Activated CD4-positive, CD25-positive, alpha-beta regulatory T cell treated with anti-CD3 and anti-CD28 coated beads, Interleukin-2, amount 50 U/mL, for 16 hours (primary cell): Measurements from ENCODE around the gene CACNA1B.

Experiments used
- DNase-seq: peaks from one replicate; pipeline ENCODE4 v3.0.0-alpha.2; 2020; ENCODE audit warnings: low read depth, low spot score

CACNA1B gene

GRCh38 chr9:138040446-138041430 lies 163.2 kb downstream of the CACNA1B start:
- no peak for DNase-seq

GRCh38 chr9:138042146-138042545 lies 164.6 kb downstream of the CACNA1B start:
- no peak for DNase-seq

GRCh38 chr9:138042640-138043039 lies 165.1 kb downstream of the CACNA1B start:
- DNase-seq = no peak

DNA sequence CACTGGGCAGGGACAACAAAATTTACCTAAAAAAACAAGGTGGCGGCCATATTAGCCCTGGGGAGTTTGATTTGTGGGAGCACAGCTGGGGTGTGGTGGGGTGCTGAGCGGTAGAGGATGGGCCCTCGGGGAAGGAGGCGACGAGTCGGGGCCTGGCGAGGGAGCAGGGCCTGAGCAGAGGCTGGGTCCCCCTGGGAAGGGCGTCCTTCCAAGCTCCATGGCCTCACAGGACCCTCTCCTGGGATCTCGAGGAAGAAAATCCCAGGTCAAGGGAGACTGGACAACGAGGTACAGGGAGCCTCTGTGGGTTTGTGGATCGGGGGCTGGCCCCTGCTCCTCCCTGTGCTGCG lies 165.5 kb downstream of the CACNA1B start:
- no peak for DNase-seq

DNA sequence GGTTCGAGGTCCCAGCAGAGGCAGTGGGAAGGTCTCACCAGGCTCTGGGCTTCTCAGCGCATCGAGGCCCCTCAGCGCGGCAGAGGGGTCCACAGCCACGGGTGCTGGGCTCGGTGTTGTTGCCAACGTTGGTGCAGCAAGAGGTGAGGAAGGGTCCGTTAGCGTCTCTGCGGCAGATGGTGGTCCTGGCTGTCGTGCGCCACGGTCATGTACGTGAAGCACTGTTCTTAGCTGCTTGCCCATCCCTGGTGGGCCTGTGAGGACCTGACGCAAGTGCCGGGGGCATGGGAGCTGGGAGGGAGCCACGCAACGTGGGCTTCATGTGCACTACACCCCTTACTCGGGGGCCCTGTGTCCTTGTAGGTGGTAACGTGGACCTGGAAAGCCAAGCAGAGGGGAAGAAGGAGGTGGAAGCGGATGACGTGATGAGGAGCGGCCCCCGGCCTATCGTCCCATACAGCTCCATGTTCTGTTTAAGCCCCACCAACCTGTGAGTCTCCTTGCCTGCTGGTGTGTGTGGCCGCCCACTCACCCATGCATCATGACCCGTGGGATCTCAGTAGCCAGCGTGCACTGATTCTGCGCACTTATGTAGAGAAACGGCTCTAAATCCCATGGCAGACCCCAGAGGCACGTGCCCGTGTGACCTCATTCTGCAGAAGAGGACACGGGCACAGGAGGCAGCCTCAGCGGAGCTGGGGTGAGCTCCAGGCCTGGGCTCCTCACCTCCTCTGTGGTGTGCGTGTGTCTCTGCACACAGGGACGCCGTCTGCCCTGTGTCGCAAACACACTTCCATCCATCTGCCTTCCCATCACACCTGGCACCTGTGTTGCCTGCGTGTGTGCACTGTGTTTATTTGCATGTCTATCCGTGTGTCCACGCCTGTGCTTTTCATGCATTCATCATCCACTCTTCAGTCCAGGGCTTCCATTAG lies 166.1 kb downstream of the CACNA1B start:
- DNase-seq = no peak

DNA sequence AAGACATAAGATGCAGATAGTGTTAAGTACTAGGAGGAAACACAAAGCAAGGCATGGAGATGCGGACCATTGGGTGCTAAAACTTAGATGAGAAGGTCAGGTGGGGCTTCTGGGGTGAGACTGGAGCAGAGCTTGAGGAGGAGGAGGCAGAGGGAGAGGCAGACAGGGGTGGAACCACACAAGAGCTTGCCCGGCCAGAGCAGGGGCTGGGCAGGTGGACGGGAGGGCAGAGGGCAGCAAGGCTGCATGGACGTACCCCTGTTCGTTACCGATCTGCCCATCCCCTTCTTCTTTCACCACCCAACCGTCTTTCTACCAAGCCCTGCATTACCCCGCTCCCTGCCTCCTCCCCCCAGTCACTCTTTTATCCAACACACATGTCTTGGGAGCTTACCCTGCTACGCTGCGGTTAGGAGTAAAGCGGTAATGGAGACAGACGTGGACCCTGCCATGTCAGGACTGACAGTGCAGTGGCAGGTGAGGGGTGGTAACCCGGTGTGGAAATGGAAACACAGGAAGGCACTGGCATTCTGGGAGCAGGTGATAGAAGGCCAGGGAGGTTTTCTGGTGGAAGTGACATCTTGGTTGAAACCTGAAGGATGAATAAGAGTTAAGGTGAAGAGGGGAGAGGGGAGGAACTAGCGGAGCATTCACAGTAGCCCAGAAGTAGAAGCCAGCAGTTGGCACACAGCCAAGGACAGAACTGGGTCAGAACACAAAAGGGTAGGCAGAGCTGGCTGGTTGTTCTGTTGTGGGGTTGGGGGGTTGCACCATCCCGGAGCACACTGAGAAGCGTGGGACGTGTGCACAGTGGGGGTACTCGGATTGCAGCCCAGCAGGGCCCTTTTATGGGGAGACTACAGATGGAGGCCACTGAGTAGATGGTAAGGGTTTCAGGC lies 167.2 kb downstream of the CACNA1B start:
- DNase-seq = no peak

- DNase-seq = no peak
Observed at GRCh38 chr9:138045541-138046490, 168.2 kb downstream of the CACNA1B start.

- no peak for DNase-seq
Observed at GRCh38 chr9:138046641-138047301, 169.2 kb downstream of the CACNA1B start.

DNA sequence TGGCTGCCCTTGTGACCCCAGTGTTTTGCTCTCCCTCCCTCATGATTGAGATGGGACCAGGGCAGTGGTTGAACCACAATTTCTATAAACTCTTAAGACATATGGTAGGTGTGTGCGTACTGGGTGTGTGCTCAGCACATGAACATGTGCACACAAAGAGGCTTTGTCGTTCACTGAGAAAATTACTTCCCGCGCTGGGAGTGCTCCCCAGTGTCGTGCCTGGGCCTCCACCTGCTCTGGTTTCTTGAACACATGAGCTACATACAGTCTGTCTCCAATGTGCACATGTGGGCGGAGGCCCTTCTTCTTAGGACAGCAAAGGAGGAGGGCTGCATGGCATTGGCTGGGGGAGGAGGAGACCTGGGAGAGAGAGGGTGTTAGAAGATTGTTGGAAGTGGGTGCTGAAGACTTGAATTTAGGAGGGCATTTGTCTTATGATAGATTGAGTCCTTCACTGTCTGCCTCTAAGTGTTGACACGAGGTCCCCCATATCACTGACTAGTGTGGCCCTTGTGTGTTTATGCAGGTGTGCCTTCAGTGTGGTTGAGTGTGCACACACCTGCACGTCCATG lies 170.0 kb downstream of the CACNA1B start:
- DNase-seq = no peak

DNA sequence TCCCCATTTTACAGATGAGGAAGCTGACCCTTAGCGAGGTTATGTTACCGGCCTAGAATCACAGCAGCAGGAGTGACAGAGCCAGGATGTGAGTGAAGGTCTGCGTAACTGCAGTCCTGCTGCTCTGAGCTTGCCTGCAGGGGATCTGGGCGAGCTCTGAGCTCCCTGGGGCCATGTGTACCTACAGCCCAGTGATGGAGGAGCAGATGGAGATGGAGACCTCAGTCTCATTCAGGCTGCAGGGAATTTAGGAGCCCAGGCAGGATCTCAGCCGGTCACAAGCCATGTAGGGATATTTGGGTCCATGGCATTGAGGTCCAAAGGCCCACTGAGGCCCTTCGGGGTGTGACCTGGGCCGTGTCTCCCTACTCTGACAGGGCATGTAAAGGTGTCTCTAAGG lies 170.6 kb downstream of the CACNA1B start:
- DNase-seq = no peak

DNA sequence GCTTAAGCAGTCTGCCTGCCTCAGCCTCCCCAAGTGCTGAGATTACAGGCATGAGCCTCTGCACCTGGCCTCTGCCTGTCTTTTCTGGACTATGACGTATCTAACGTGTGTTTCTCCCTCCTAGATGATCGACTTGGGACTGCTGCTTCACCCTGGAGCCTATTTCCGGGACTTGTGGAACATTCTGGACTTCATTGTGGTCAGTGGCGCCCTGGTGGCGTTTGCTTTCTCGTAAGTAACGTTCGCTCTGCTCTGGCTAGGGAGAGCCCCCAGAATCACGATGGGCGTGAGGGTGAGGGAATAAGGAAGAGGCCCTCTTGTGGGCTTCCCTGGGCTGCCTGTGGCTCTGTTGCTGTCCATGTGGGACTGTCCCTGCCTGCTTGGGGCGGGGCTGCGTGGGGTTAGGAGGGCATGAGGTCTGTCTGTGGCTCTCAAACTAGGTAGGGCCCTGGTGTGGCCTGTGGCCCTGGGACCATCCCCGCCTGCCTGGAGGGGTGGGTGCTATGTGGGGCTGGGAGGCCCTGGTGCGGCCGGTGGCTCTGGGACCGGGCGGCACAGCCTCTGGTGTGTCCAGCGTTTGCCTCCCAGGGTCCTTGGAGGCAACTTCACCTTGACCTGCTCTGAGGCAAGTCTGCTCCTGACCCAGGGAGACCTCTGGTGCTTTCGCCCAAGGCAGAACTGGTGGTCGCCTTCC lies 171.7 kb downstream of the CACNA1B start:
- DNase-seq = no peak

DNA sequence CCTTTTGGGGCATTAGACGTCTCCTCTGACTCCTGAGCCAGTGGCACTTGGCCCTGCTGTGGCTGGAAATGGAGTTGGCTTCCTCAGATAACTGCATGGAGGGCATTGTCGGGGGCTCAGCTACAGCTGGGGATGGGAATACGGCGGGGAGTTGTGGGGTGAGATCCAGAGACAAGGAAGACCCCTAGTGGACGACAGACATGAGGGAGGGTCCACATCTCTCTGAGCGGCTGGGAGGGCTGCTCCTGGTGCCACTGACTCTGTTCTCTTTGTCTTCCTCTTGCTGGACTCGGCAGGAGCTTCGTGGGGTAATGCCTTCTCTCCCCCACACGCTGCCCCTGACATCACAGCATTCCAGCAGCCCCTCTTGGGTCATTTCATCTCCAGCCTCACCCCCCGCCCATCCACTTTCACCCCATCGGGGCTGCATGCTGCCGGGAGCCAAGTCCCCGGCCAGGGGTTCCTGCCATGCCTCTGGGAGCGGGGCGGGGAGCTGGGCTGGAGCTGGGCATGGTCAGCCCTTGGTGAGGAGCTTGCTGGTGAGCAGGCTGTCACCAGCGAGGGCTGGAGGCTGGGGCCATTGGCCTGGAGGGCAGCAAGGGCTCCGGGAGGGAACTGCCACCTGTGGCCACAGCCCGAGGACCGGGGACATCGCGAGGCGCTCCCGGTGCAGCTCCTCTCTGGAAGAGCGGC lies 172.3 kb downstream of the CACNA1B start:
- no peak for DNase-seq

GRCh38 chr9:138050472-138051330 lies 173.1 kb downstream of the CACNA1B start:
- no peak for DNase-seq

DNA sequence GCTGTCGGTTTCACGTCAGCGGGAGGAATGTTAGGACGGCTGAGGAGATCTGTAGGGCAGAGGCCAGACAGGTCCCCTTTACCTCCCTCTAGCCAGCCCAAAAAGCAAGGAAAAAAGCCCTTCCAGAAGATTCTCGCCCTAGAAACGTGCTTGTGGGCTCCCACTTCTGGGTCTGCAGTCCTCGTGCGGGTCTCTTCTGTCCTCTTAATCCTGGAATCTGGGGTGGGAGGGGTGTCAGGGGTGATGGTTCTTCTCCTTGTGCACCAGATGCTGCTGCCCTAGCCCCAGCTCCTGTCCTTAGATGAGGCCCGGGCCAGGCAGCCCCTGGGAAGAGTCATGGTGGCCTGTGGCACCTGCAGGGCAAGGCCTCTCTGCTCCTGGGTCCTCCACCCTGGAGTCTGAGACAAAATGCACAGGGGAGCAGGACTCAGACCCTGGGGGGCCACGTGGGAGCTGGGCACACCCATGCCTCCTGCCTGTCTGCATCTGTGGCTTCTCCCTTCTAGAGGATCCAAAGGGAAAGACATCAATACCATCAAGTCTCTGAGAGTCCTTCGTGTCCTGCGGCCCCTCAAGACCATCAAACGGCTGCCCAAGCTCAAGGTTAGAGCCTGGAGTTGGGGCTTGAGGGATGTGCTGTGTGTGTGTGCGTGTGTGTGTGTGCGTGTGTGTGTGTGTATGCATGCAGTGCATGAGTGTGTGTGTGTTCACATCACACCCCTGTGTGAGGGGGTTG lies 174.2 kb downstream of the CACNA1B start:
- DNase-seq = no peak

DNA sequence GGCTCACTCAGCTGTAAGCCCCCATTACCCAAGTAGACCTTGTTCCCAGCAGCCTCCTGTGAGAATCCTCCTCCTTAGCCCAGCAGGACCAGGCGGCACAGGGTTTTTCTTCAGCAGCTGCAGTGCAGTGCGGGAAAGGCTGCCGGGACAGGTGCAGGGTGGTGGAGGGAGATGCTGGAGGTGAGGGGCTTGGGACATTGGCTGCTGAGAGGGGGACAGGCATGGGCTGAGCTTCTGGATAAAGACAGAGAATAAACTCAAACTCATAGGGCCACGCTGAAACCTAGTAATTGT lies 174.7 kb downstream of the CACNA1B start:
- no peak for DNase-seq

- no peak for DNase-seq
Observed at GRCh38 chr9:138052635-138053320, 175.2 kb downstream of the CACNA1B start.
